ENCODE results near the gene MTFMT. TPM values are rescaled to one million over a fixed set of nuclear protein-coding genes. Genes with fewer than 3 reads are reported as not detected.

MTFMT gene
- total RNA-seq, 1 donor = 19.2 TPM

- DNase-seq (ENCODE audit: low read depth) = peak; percentile 90
- H3K4me3 ChIP-seq (ENCODE audit: low read depth, low read length) = peak within 1 kb of the TSS; percentile 95
- no peak for TF ChIP-seq CTCF (IDR thresholded peaks at IDR 0.05; ENCODE audit: insufficient read depth, low read length)
Measured at GRCh38 chr15:64989416-64990167, 39.8 kb downstream of the MTFMT start, which contains the start of gene SPG21. Gene SPG21, minus strand, starts transcription at chr15:64989914. Its CDS starts 6,345 bp downstream, at chr15:64983569.

GRCh38 chr15:64987136-64987535 lies 42.3 kb downstream of the MTFMT start:
- peak; percentile 16 for DNase-seq (ENCODE audit: low read depth)
- no peak for TF ChIP-seq CTCF (IDR thresholded peaks at IDR 0.05; ENCODE audit: insufficient read depth, low read length)
- no peak overlapping the region for H3K4me3 ChIP-seq (ENCODE audit: low read depth, low read length)

- peak; percentile 53 for DNase-seq (ENCODE audit: low read depth)
- TF ChIP-seq CTCF (IDR thresholded peaks at IDR 0.05; ENCODE audit: insufficient read depth, low read length) = no peak
- no peak overlapping the region for H3K4me3 ChIP-seq (ENCODE audit: low read depth, low read length)
Measured at GRCh38 chr15:64985366-64986033, 43.9 kb downstream of the MTFMT start.

GRCh38 chr15:64982472-64982871 lies 47.0 kb downstream of the MTFMT start:
- DNase-seq (ENCODE audit: low read depth) = peak; percentile 56
- no peak for TF ChIP-seq CTCF (IDR thresholded peaks at IDR 0.05; ENCODE audit: insufficient read depth, low read length)
- H3K4me3 ChIP-seq (ENCODE audit: low read depth, low read length) = no peak overlapping the region

- TF ChIP-seq CTCF (IDR thresholded peaks at IDR 0.05; ENCODE audit: insufficient read depth, low read length) = no peak
- no peak overlapping the region for H3K4me3 ChIP-seq (ENCODE audit: low read depth, low read length)
- no peak for DNase-seq (ENCODE audit: low read depth)
Measured at GRCh38 chr15:64981812-64982431, 47.5 kb downstream of the MTFMT start.

GRCh38 chr15:64979252-64979710 lies 50.2 kb downstream of the MTFMT start:
- TF ChIP-seq CTCF (IDR thresholded peaks at IDR 0.05; ENCODE audit: insufficient read depth, low read length) = no peak
- H3K4me3 ChIP-seq (ENCODE audit: low read depth, low read length) = no peak overlapping the region
- DNase-seq (ENCODE audit: low read depth) = no peak

Data from fibroblast of the aortic adventitia (primary cell).